Effector CD8-positive, alpha-beta T cell (primary cell): ENCODE data around the gene VTN.
A peak's percentile ranks its signal among the peaks of the same experiment; 100 is the strongest.
"Not testable (repeated sequence)": the region's sequence is repeated elsewhere in the genome, so short reads cannot be mapped to it uniquely, and the experiment has no call there.

ENCODE experiments used
- DNase-seq: peaks from one replicate; lab custom pipeline; 2025; lab: John Stamatoyannopoulos, UW

Gene VTN

GRCh38 chr17:28342313-28342712 is 27.8 kb downstream of the VTN start:
- DNase-seq: no peak

GRCh38 chr17:28341516-28341915 is 28.6 kb downstream of the VTN start:
- DNase-seq: no peak

- no peak for DNase-seq
These were observed 29.7 kb downstream of the VTN start for GRCh38 chr17:28340374-28340773.

- no peak for DNase-seq
These were observed 30.7 kb downstream of the VTN start for GRCh38 chr17:28339431-28339830.

GRCh38 chr17:28338769-28339212 is 31.3 kb downstream of the VTN start:
- not testable (repeated sequence) for DNase-seq

GRCh38 chr17:28338056-28338768 is 31.9 kb downstream of the VTN start:
- no peak for DNase-seq

- DNase-seq: no peak
These were observed 33.9 kb downstream of the VTN start for GRCh38 chr17:28335959-28336871.

GRCh38 chr17:28335201-28335958 is 34.7 kb downstream of the VTN start, which contains the start of the genes IFT20 and TNFAIP1:
Gene IFT20, minus strand, starts transcription at chr17:28335472. Its CDS starts 3,487 bp downstream, at chr17:28331985.
Gene TNFAIP1, plus strand, starts transcription at chr17:28335761. Its CDS starts 3,761 bp downstream, at chr17:28339522.
- DNase-seq: peak; percentile 95

GRCh38 chr17:28334666-28335200 is 35.4 kb downstream of the VTN start:
- DNase-seq: no peak

GRCh38 chr17:28334171-28334570 is 35.9 kb downstream of the VTN start:
- no peak for DNase-seq

GRCh38 chr17:28333083-28333746 is 36.9 kb downstream of the VTN start:
- no peak for DNase-seq

- DNase-seq: no peak
These were observed 38.2 kb downstream of the VTN start for GRCh38 chr17:28331891-28332420.

GRCh38 chr17:28330671-28331070 is 39.4 kb downstream of the VTN start:
- DNase-seq: no peak

GRCh38 chr17:28328325-28328724 is 41.8 kb downstream of the VTN start:
- DNase-seq: no peak

- no peak for DNase-seq
These were observed 42.4 kb downstream of the VTN start for GRCh38 chr17:28327709-28328108.

- DNase-seq: no peak
These were observed 43.0 kb downstream of the VTN start for GRCh38 chr17:28327031-28327607.

GRCh38 chr17:28326114-28326513 is 44.0 kb downstream of the VTN start:
- DNase-seq: no peak

- DNase-seq: no peak
These were observed 44.9 kb downstream of the VTN start for GRCh38 chr17:28325211-28325610.

- no peak for DNase-seq
These were observed 45.3 kb downstream of the VTN start for GRCh38 chr17:28324781-28325180.

GRCh38 chr17:28324267-28324745 is 45.8 kb downstream of the VTN start:
- no peak for DNase-seq
